Measurements from ENCODE around the gene CNOT4. TPM values are rescaled to one million over a fixed set of nuclear protein-coding genes. Genes with fewer than 3 reads are reported as not detected.
A peak's percentile ranks its signal among the peaks of the same experiment; 100 is the strongest.

The CNOT4 gene
- total and polyA plus RNA-seq, 2 of the 13 experiments (the other 11 are each of a cell fraction or from before 2014, with no cell fraction given), result 7.4 to 8.4 TPM

DNA sequence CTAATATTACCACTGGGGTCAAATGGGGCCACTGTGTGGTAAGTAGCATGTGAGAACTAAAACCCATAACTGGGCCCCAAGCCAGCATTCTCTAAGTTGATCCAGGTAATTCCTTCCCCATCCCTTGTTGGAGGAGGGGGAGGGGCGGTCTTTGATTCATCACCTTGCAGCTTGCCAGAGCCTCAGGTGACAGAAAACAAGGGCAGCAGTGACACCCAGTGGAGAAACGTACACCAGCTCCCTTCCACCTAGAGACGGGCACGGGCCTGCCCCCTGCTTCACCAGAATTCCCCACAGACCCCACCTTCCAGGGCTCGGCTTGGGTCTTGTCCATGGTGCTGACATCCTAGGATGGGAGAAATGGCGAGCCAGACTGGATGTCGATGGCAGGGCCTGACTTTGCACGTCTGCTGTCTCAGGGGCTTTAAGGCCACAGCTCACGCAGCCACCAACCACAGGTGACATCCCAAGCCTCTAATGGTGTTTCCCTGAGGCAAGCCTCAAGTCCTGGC, 174.2 kb downstream of the CNOT4 start (continued):
- TF ChIP-seq, protein P1, sequence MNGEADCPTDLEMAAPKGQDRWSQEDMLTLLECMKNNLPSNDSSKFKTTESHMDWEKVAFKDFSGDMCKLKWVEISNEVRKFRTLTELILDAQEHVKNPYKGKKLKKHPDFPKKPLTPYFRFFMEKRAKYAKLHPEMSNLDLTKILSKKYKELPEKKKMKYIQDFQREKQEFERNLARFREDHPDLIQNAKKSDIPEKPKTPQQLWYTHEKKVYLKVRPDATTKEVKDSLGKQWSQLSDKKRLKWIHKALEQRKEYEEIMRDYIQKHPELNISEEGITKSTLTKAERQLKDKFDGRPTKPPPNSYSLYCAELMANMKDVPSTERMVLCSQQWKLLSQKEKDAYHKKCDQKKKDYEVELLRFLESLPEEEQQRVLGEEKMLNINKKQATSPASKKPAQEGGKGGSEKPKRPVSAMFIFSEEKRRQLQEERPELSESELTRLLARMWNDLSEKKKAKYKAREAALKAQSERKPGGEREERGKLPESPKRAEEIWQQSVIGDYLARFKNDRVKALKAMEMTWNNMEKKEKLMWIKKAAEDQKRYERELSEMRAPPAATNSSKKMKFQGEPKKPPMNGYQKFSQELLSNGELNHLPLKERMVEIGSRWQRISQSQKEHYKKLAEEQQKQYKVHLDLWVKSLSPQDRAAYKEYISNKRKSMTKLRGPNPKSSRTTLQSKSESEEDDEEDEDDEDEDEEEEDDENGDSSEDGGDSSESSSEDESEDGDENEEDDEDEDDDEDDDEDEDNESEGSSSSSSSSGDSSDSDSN (CRISPR knock-in tag; IDR thresholded peaks at IDR 0.05), result 0 out of 2 replicates have a peak, but pooled peaks have one; percentile 17
- TF ChIP-seq ZNF232 (CRISPR knock-in tag; IDR thresholded peaks at IDR 0.05; ENCODE audit: borderline replicate concordance) (peak; percentile 90; the same call in 1 of the 2 replicates), MIER2 (CRISPR knock-in tag; IDR thresholded peaks at IDR 0.05) (peak; percentile 99), KDM5B (CRISPR knock-in tag; IDR thresholded peaks at IDR 0.05; ENCODE audit: borderline replicate concordance) (peak; percentile 70; the same call in 1 of the 2 replicates), FOSL1 (CRISPR knock-in tag; IDR thresholded peaks at IDR 0.05; ENCODE audit: borderline replicate concordance) (no peak), ZNF331 (CRISPR knock-in tag; IDR thresholded peaks at IDR 0.05) (peak; percentile 86; the same call in 1 of the 2 replicates), U2AF2 (IDR thresholded peaks at IDR 0.05; ENCODE audit: low read depth, low read length) (no peak), ZNF292 (CRISPR knock-in tag; IDR thresholded peaks at IDR 0.05; ENCODE audit: borderline replicate concordance, low read depth) (no peak), BHLHE40 (IDR thresholded peaks at IDR 0.05; ENCODE audit: low read length) (peak; percentile 64), GZF1 (CRISPR knock-in tag; IDR thresholded peaks at IDR 0.05) (0 out of 2 replicates have a peak, but pooled peaks have one; percentile 33), ZNF263 (CRISPR knock-in tag; IDR thresholded peaks at IDR 0.05) (no peak), RORA (CRISPR knock-in tag; IDR thresholded peaks at IDR 0.05) (no peak), SNRNP70 (IDR thresholded peaks at IDR 0.05; ENCODE audit: low read depth, low read length) (no peak), ATAD3A (CRISPR knock-in tag; IDR thresholded peaks at IDR 0.05) (no peak), ZFP36L2 (CRISPR knock-in tag; IDR thresholded peaks at IDR 0.05) (0 out of 2 replicates have a peak, but pooled peaks have one; percentile 48), ZKSCAN8 (CRISPR knock-in tag; IDR thresholded peaks at IDR 0.05; ENCODE audit: borderline replicate concordance) (no peak), ZNF253 (CRISPR knock-in tag; IDR thresholded peaks at IDR 0.05; ENCODE audit: borderline replicate concordance) (no peak), RBAK (CRISPR knock-in tag; IDR thresholded peaks at IDR 0.05) (no peak), ZNF282 (IDR thresholded peaks at IDR 0.05; ENCODE audit: partially characterized antibody) (no peak), ZNF782 (CRISPR knock-in tag; IDR thresholded peaks at IDR 0.05; ENCODE audit: borderline replicate concordance) (no peak), U2AF1 (optimal IDR thresholded peaks at IDR 0.05; ENCODE audit: low read depth, low read length) (no peak), ZKSCAN1 (IDR thresholded peaks at IDR 0.05; ENCODE audit: low read length) (no peak), SALL1 (CRISPR knock-in tag; IDR thresholded peaks at IDR 0.05) (peak; percentile 93)
- TF ChIP-seq, protein P2, sequence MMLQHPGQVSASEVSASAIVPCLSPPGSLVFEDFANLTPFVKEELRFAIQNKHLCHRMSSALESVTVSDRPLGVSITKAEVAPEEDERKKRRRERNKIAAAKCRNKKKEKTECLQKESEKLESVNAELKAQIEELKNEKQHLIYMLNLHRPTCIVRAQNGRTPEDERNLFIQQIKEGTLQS (CRISPR knock-in tag; IDR thresholded peaks at IDR 0.05), result peak; percentile 36; the same call in 1 of the 2 replicates
- TF ChIP-seq, protein P3, sequence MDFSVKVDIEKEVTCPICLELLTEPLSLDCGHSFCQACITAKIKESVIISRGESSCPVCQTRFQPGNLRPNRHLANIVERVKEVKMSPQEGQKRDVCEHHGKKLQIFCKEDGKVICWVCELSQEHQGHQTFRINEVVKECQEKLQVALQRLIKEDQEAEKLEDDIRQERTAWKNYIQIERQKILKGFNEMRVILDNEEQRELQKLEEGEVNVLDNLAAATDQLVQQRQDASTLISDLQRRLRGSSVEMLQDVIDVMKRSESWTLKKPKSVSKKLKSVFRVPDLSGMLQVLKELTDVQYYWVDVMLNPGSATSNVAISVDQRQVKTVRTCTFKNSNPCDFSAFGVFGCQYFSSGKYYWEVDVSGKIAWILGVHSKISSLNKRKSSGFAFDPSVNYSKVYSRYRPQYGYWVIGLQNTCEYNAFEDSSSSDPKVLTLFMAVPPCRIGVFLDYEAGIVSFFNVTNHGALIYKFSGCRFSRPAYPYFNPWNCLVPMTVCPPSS (IDR thresholded peaks at IDR 0.05), result no peak
- TF ChIP-seq, protein P4, sequence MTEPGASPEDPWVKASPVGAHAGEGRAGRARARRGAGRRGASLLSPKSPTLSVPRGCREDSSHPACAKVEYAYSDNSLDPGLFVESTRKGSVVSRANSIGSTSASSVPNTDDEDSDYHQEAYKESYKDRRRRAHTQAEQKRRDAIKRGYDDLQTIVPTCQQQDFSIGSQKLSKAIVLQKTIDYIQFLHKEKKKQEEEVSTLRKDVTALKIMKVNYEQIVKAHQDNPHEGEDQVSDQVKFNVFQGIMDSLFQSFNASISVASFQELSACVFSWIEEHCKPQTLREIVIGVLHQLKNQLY (CRISPR knock-in tag; IDR thresholded peaks at IDR 0.05), result 0 out of 2 replicates have a peak, but pooled peaks have one; percentile 41
- TF ChIP-seq, protein P5, sequence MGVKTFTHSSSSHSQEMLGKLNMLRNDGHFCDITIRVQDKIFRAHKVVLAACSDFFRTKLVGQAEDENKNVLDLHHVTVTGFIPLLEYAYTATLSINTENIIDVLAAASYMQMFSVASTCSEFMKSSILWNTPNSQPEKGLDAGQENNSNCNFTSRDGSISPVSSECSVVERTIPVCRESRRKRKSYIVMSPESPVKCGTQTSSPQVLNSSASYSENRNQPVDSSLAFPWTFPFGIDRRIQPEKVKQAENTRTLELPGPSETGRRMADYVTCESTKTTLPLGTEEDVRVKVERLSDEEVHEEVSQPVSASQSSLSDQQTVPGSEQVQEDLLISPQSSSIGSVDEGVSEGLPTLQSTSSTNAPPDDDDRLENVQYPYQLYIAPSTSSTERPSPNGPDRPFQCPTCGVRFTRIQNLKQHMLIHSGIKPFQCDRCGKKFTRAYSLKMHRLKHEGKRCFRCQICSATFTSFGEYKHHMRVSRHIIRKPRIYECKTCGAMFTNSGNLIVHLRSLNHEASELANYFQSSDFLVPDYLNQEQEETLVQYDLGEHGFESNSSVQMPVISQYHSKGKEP (CRISPR knock-in tag; IDR thresholded peaks at IDR 0.05), result no peak

Data from HepG2 (cell line).